Sigmoid colon (tissue), 7 donors: Measurements from ENCODE around the gene UBE2J1. TPM values are rescaled to one million over a fixed set of nuclear protein-coding genes. Genes with fewer than 3 reads are reported as not detected.

ENCODE experiments used
- DNase-seq: peaks from one replicate; pipeline ENCODE4 v3.0.0-alpha.2; 2019
- H3K27ac ChIP-seq, 4 donors: fragments of 200-600 bp; sonication (generic); one replicate each; pipeline ENCODE4 v1.5.1; 2016 to 2019; ENCODE audit warnings: mild to moderate bottlenecking in 1 of 4
- H3K27me3 ChIP-seq, 3 donors: fragments of 200-600 bp; sonication (generic); one replicate each; pipeline ENCODE4 v1.5.1; 2019; ENCODE audit warnings: mild to moderate bottlenecking in 1 of 3
- H3K36me3 ChIP-seq, 4 donors: fragments of 200-600 bp; sonication (generic); one replicate each; pipeline ENCODE4 v1.5.1; 2016 to 2019
- H3K4me1 ChIP-seq, 4 donors: fragments of 200-600 bp; sonication (generic); one replicate each; pipeline ENCODE4 v1.5.1; 2017 to 2019
- H3K4me3 ChIP-seq, 4 donors: fragments of 200-600 bp; sonication (generic); one replicate each; pipeline ENCODE4 v1.5.1; 2017 to 2019; ENCODE audit warnings: mild to moderate bottlenecking in 2 of 4, moderate library complexity in 1 of 4
- H3K9me3 ChIP-seq, 4 donors: fragments of 200-600 bp in 3 of 4; sonication (generic) in 3 of 4; one replicate each; pipeline versions ENCODE4 v1.5.1 to v1.6.1; 2013 to 2019
- EP300 ChIP-seq, 4 donors: sonication (generic); formaldehyde crosslinking; IDR thresholded peaks; one replicate each; pipeline ENCODE4 v1.6.1; 2017; ENCODE audit warnings: antibody characterized with exemption in 4 of 4
- POLR2A ChIP-seq, 2 donors: fragments of 450-650 bp; IDR thresholded peaks; one replicate each; pipeline ENCODE4 v1.6.1; 2016; ENCODE audit warnings: antibody characterized with exemption in 2 of 2, mild to moderate bottlenecking in 2 of 2, moderate library complexity in 2 of 2
- POLR2AphosphoS5 ChIP-seq, 4 donors: sonication (generic); formaldehyde crosslinking; IDR thresholded peaks; one replicate each; pipeline ENCODE4 v1.6.1; 2017; ENCODE audit warnings: antibody characterized with exemption in 4 of 4
- WGBS, 2 donors: extraction: QIAGEN DNeasy Blood & Tissue Kit; methylation state at CpG; one replicate each; pipeline ENCODE4 v1.1.7; 2013; 5-methylcytosine and 5-hydroxymethylcytosine counted together
- intact Hi-C: fragments of 100-400 bp; cut with DNase I; formaldehyde crosslinking; loops from one replicate; pipeline ENCODE4 v1.15.1; 2023
- polyA plus RNA-seq, 3 donors: library from polyadenylated mRNA; stranded (reverse); fragments of 200-250 nt; gene quantifications; one replicate each; pipeline ENCODE4 v1.2.3, GENCODE V29; 2013
- total RNA-seq, 4 donors: library from RNA; depleted of rRNA; stranded (reverse); fragments of >200 nt; gene quantifications; one replicate each; pipeline ENCODE4 v1.1.0, GENCODE V29; 2016
- TF ChIP-seq, protein P1 (sequence below), 4 experiments: fragments of 450-650 bp in 3 of 4; fragments of 200-600 bp in 1 of 4; IDR thresholded peaks; one replicate each; pipeline ENCODE4 v1.5.1; 2016 to 2019; ENCODE audit warnings: antibody characterized with exemption in 4 of 4, mild to moderate bottlenecking in 3 of 4, moderate library complexity in 2 of 4
- donor health status: healthy with polysubstance abuse.
- donor health status: Bipolar disorder and iron deficiency.
- donor health status: healthy.

The UBE2J1 gene
- total and polyA plus RNA-seq, 7 donors = 29.5 to 50.4 (median 34.3) TPM

DNA sequence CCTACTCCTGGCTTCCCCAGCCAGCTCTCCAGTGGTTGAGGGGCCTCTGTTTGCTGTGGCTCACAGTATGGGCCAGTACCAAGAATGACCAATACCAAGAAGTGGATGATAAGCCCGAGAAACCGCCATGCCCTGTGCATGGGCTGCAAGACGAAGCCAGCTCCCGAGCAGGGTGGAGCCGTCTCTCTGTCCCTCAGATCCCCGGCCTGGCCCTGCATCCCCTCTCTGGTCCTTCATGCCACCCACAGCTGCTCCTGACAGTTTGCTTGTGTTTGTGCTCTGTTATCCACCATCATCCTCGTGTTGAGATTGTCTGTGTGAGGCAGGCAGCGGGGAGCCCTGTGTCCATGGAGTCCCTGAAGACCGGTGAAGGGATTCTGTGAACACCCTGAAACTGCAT, 73.6 kb downstream of the UBE2J1 start:
- Histone ChIP-seq H3K27ac (no peak overlapping the region), H3K4me1 (no peaks in the 10 kb centered on the region), H3K4me3 (no peak overlapping the region), H3K27me3 (no peaks in the 10 kb centered on the region), H3K36me3 (no peaks in the 10 kb centered on the region), H3K9me3 (no peaks in the 10 kb centered on the region)
- DNase-seq = no peak
- intact Hi-C loops = no loop called here
- 92% methylated on average over 9 of the region's 9 CpGs for WGBS, 2 donors
- TF ChIP-seq EP300 (IDR thresholded peaks at IDR 0.05) (no peak), POLR2A (IDR thresholded peaks at IDR 0.05) (no peak), POLR2AphosphoS5 (IDR thresholded peaks at IDR 0.05) (no peak)
- TF ChIP-seq, protein P1, sequence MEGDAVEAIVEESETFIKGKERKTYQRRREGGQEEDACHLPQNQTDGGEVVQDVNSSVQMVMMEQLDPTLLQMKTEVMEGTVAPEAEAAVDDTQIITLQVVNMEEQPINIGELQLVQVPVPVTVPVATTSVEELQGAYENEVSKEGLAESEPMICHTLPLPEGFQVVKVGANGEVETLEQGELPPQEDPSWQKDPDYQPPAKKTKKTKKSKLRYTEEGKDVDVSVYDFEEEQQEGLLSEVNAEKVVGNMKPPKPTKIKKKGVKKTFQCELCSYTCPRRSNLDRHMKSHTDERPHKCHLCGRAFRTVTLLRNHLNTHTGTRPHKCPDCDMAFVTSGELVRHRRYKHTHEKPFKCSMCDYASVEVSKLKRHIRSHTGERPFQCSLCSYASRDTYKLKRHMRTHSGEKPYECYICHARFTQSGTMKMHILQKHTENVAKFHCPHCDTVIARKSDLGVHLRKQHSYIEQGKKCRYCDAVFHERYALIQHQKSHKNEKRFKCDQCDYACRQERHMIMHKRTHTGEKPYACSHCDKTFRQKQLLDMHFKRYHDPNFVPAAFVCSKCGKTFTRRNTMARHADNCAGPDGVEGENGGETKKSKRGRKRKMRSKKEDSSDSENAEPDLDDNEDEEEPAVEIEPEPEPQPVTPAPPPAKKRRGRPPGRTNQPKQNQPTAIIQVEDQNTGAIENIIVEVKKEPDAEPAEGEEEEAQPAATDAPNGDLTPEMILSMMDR (IDR thresholded peaks at IDR 0.05) = no peak

Other genes starting within 250 kb of the UBE2J1 start
- gene SRSF12, start 234.7 kb downstream of the UBE2J1 start, total RNA-seq = 1 to 10 TPM in 3 of 4 donors, under 1 TPM in 1; 0.82 to 3.6 (median 1.1) TPM
- gene SRSF12, start 234.7 kb downstream of the UBE2J1 start, polyA plus RNA-seq = under 1 TPM in 1 of 3 donors, not detected in 2; 0.36 TPM
- 10 to 100 TPM; 20.3 to 48.5 (median 23.9) TPM for gene PM20D2, start 206.7 kb downstream of the UBE2J1 start, total RNA-seq
- gene PM20D2, start 206.7 kb downstream of the UBE2J1 start, polyA plus RNA-seq = 10 to 100 TPM in 1 of 3 donors, 1 to 10 TPM in 2; 4.2 to 10.2 (median 8.1) TPM
- not detected for gene GABRR1, start 135.4 kb downstream of the UBE2J1 start, total RNA-seq
- gene GABRR1, start 135.4 kb downstream of the UBE2J1 start, polyA plus RNA-seq = under 1 TPM in 1 of 3 donors, not detected in 2; 0.04 TPM
- 1 to 10 TPM in 2 of 4 donors, under 1 TPM in 2; 0.36 to 2.8 (median 1.2) TPM for gene GABRR2, start 37.4 kb downstream of the UBE2J1 start, total RNA-seq
- gene GABRR2, start 37.4 kb downstream of the UBE2J1 start, polyA plus RNA-seq = under 1 TPM in 1 of 3 donors, not detected in 2; 0.52 TPM
- 10 to 100 TPM; 11.8 to 19.8 (median 13.3) TPM for gene RRAGD, start 59.6 kb upstream of the UBE2J1 start, total RNA-seq
- gene RRAGD, start 59.6 kb upstream of the UBE2J1 start, polyA plus RNA-seq = 10 to 100 TPM in 1 of 3 donors, 1 to 10 TPM in 2; 2.8 to 12.0 (median 6.7) TPM
- 10 to 100 TPM in 3 of 4 donors, 1 to 10 TPM in 1; 8.0 to 21.6 (median 17.3) TPM for gene ANKRD6, start 80.4 kb upstream of the UBE2J1 start, total RNA-seq
- gene ANKRD6, start 80.4 kb upstream of the UBE2J1 start, polyA plus RNA-seq = 1 to 10 TPM; 1.7 to 4.8 (median 2.3) TPM